Left renal pelvis (tissue), 4 donors: ENCODE data around the gene KCTD1. TPM values are rescaled to one million over a fixed set of nuclear protein-coding genes. Genes with fewer than 3 reads are reported as not detected.

Source experiments
- DNase-seq, 4 donors: peaks; one replicate each; pipeline ENCODE4 v3.0.0-alpha.2; 2013; ENCODE audit warnings: low read depth in 4 of 4, low spot score in 3 of 4
- polyA plus RNA-seq, 4 donors: library from polyadenylated mRNA; unstranded; fragments of 120-200 nt; gene quantifications; one replicate each; pipeline ENCODE4 v1.2.1, GENCODE V29; 2013; ENCODE audit not compliant: insufficient read length in 4 of 4

The KCTD1 gene
- polyA plus RNA-seq, 4 donors: 31.0 to 75.6 (median 69.1) TPM

GRCh38 chr18:26406854-26407517 lies 141.4 kb downstream of the KCTD1 start:
- no peak for DNase-seq

GRCh38 chr18:26406324-26406723 lies 142.0 kb downstream of the KCTD1 start:
- no peak for DNase-seq

DNA sequence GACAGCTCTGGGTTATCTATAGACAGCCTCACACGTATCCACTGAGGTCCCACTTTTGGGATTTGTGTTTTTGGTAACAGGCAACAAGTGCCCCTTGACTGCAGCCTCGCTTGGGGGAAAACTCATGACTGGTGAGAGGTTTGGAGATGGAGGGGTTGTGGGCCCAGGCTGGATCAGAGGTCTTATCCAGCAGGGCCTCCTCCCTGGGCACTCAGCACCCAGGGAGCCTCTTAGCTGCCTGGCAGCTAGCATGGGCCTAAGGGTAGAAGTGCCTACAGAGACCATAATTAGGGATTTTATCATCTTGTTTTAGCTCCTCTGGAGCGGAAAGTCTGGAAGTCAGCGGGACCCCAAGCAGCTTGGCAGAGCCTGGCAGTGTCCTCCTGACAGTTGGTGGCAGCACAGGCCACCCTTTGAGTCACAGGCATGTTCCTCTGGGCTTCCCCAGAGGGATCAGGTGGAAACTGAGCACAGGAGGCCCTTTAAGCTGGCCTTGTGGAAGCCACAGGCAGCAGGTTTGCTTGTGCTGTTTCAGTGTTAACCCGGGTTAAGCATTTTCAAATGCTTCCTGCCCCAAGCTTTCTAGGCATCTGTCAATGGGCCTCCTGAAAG lies 143.1 kb downstream of the KCTD1 start:
- no peak for DNase-seq
